ENCODE data around the gene HLCS.

Gene HLCS

DNA sequence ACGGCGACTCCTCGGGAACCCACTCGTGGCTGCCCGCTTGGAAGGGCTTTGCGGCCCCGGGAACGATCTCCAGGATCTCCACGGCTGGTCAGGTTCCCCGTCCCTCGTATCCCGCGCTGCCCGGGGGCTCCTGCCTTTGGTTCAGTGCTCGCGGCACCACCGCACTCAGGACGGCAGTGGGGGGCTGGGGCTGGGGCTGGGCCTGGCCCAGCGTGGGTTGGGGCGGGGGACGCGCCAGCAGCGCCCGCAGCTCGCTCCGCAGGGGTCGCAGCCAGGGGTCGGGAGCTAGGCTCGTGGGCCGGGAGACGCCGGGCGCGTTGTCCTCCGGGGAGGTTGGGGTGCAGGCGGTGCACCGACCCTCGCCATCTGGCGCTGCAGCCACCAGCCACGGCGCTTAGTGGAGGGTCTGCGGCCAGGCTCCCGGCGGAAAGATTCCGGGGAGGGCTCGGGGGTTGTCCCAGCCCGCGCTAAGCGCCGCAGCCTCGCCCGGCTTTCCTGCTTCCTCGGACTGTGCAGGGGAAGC is 258.6 kb downstream of the HLCS start:
- no peaks in the 10 kb centered on the region for H3K36me3 ChIP-seq (ENCODE audit: control insufficient read depth in 2 of 2, insufficient read depth in 2 of 2, low read length in 2 of 2)
- peaks cover 79 to 100% of the 10 kb centered on the region in 2 donors for H3K27me3 ChIP-seq (ENCODE audit: control insufficient read depth in 1 of 2, insufficient read depth in 2 of 2, low read length in 2 of 2)
- no peak overlapping the region for H3K27ac ChIP-seq (ENCODE audit: low read length)
- peaks cover 32% of the 10 kb centered on the region for H3K4me1 ChIP-seq (ENCODE audit: control insufficient read depth, insufficient read depth, low read length)
- H3K9me3 ChIP-seq (ENCODE audit: control insufficient read depth in 2 of 2, low read length in 2 of 2) = no peaks in the 10 kb centered on the region
- peak overlapping the region; percentile 44 to 53 for H3K4me3 ChIP-seq (ENCODE audit: low read length in 2 of 2)
- no peak overlapping the region for H3K9ac ChIP-seq (ENCODE audit: low read length in 2 of 2)

DNA sequence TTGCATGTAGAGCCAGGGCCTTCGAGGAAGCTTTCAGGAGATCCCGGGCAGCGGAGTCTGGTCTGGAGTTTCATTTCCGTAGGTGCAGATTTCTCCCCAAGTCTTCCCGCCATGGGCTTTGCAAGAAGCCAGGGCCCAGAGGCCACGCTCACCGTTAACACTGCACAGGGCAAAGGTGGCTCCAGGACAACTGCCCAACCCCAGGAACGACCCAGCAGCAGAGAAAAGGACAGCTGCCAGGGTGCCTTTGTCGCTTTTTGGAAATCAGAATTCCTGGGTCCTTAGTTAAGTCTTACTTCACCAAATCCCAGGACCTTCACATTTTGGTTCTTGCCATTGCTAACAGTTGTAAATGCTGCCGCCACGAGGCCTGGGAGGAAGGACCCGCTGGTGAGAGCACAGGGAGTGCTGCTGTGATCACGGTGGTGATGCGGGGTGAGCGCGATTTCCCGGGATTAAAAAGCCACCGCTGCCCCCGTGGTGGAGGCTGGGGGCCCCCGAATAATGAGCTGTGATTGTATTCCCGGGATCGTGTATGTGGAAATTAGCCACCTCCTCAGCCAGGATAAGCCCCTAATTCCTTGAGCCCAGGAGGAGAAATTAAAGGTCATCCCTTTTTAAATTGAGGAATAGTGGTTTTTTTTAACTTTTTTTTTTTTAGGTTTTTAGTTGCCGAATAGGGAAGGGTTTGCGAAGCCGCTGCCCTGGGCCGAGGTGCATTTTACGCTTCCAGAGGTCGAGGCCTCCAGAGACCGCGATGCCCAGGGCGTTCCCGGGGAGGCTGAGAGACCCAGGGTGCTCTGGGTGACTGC is 259.3 kb downstream of the HLCS start:
- Histone ChIP-seq H3K27ac (ENCODE audit: low read length) (no peak overlapping the region), H3K9me3 (ENCODE audit: control insufficient read depth in 2 of 2, low read length in 2 of 2) (no peaks in the 10 kb centered on the region), H3K4me3 (ENCODE audit: low read length in 2 of 2) (no peak overlapping the region), H3K9ac (ENCODE audit: low read length in 2 of 2) (no peak overlapping the region), H3K27me3 (ENCODE audit: control insufficient read depth in 1 of 2, insufficient read depth in 2 of 2, low read length in 2 of 2) (peaks cover 82 to 100% of the 10 kb centered on the region in 2 donors), H3K36me3 (ENCODE audit: control insufficient read depth in 2 of 2, insufficient read depth in 2 of 2, low read length in 2 of 2) (no peaks in the 10 kb centered on the region), H3K4me1 (ENCODE audit: control insufficient read depth, insufficient read depth, low read length) (peaks cover 32% of the 10 kb centered on the region)

DNA sequence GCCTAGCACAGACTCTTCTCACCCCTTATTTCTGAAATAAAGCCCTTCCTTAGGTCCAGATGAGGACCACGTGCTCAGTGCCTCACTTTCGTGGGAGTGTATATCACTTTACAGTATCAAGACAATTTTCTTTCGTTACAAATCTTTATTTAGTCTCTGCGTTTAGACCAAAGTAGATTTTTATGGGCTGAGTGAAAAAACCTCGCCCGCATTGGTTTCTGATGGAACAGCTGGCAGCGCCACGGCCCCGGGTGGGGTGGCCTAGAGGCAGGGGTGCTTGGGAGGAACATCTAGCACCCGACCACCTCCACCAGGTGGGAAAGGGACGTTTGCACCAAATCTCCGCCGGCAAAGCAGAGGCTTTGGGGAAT is 260.0 kb downstream of the HLCS start:
- Histone ChIP-seq H3K4me3 (ENCODE audit: low read length in 2 of 2) (no peak overlapping the region), H3K9me3 (ENCODE audit: control insufficient read depth in 2 of 2, low read length in 2 of 2) (no peaks in the 10 kb centered on the region), H3K9ac (ENCODE audit: low read length in 2 of 2) (no peak overlapping the region), H3K27me3 (ENCODE audit: control insufficient read depth in 1 of 2, insufficient read depth in 2 of 2, low read length in 2 of 2) (peaks cover 89 to 100% of the 10 kb centered on the region in 2 donors), H3K27ac (ENCODE audit: low read length) (no peak overlapping the region), H3K36me3 (ENCODE audit: control insufficient read depth in 2 of 2, insufficient read depth in 2 of 2, low read length in 2 of 2) (no peaks in the 10 kb centered on the region), H3K4me1 (ENCODE audit: control insufficient read depth, insufficient read depth, low read length) (peaks cover 33% of the 10 kb centered on the region)

DNA sequence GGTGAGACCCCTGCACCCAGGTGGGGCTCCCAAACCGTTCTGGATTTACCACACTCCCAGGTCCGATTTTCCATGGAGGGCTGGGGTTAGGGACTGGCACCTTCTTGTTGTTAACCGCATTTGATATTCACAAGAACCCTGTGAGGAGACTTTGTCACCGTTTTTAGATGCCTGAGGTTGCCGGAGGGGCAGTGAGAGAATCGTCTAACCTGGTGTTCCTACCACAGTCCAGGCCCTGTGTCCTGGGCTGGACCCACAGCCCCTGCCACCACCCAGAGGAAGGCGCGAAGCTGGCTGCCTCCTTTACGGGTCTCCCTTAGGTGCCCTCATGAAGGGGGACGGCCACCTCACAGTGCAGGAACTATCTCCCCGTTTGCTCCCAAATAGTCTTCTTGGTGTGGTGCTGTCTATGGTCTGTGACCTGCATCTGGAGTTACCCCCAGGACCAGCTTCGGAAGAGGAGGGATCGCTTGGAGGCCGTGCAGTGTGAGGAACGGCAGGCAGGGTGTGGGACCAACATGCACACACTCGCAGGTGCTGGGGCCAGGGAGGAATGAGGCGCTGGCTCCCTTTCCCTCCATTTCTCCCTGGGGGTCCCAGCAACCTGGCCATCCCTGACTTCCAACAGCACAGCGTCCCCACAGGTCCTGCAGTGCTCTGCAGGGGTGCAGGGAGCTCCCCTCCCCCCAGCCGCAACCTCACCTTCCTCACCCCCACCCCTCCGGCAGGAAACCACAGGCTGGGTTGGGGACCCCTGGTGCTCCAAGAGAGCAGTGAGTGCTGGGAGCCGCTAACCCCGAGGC is 260.6 kb downstream of the HLCS start:
- no peaks in the 10 kb centered on the region for H3K36me3 ChIP-seq (ENCODE audit: control insufficient read depth in 2 of 2, insufficient read depth in 2 of 2, low read length in 2 of 2)
- H3K9me3 ChIP-seq (ENCODE audit: control insufficient read depth in 2 of 2, low read length in 2 of 2) = no peaks in the 10 kb centered on the region
- peaks cover 39% of the 10 kb centered on the region for H3K4me1 ChIP-seq (ENCODE audit: control insufficient read depth, insufficient read depth, low read length)
- H3K4me3 ChIP-seq (ENCODE audit: low read length in 2 of 2) = no peak overlapping the region
- peaks cover 92 to 100% of the 10 kb centered on the region in 2 donors for H3K27me3 ChIP-seq (ENCODE audit: control insufficient read depth in 1 of 2, insufficient read depth in 2 of 2, low read length in 2 of 2)
- H3K9ac ChIP-seq (ENCODE audit: low read length in 2 of 2) = no peak overlapping the region
- no peak overlapping the region for H3K27ac ChIP-seq (ENCODE audit: low read length)

DNA sequence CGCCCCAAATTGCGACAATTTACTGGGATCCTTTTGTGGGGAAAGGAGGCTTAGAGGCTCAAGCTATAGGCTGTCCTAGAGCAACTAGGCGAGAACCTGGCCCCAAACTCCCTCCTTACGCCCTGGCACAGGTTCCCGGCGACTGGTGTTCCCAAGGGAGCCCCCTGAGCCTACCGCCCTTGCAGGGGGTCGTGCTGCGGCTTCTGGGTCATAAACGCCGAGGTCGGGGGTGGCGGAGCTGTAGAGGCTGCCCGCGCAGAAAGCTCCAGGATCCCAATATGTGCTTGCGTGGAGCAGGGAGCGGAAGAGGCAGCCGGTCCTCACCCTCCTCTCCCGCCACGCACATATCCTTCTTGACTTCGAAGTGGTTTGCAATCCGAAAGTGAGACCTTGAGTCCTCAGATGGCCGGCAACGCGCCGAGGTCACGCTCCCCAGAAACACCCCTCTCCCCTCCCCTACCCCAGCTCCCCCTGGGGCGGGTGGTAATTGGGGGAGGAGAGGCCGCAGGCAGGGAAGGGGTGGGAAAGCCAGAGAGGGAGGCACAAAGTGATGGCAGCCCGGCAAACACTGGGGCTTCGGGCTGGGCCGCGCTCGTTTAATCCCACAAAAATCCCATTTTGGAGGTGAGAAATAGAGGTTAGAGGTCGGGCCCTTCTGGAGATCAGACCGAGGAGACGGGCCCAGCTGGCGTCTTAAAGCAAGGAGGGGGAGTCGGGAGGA is 261.4 kb downstream of the HLCS start:
- Histone ChIP-seq H3K36me3 (ENCODE audit: control insufficient read depth in 2 of 2, insufficient read depth in 2 of 2, low read length in 2 of 2) (no peaks in the 10 kb centered on the region), H3K9me3 (ENCODE audit: control insufficient read depth in 2 of 2, low read length in 2 of 2) (no peaks in the 10 kb centered on the region), H3K27me3 (ENCODE audit: control insufficient read depth in 1 of 2, insufficient read depth in 2 of 2, low read length in 2 of 2) (peaks cover 91 to 99% of the 10 kb centered on the region in 2 donors), H3K4me3 (ENCODE audit: low read length in 2 of 2) (peak overlapping the region in 1 of 2 donors; percentile 40), H3K27ac (ENCODE audit: low read length) (no peak overlapping the region), H3K9ac (ENCODE audit: low read length in 2 of 2) (no peak overlapping the region), H3K4me1 (ENCODE audit: control insufficient read depth, insufficient read depth, low read length) (peaks cover 42% of the 10 kb centered on the region)

DNA sequence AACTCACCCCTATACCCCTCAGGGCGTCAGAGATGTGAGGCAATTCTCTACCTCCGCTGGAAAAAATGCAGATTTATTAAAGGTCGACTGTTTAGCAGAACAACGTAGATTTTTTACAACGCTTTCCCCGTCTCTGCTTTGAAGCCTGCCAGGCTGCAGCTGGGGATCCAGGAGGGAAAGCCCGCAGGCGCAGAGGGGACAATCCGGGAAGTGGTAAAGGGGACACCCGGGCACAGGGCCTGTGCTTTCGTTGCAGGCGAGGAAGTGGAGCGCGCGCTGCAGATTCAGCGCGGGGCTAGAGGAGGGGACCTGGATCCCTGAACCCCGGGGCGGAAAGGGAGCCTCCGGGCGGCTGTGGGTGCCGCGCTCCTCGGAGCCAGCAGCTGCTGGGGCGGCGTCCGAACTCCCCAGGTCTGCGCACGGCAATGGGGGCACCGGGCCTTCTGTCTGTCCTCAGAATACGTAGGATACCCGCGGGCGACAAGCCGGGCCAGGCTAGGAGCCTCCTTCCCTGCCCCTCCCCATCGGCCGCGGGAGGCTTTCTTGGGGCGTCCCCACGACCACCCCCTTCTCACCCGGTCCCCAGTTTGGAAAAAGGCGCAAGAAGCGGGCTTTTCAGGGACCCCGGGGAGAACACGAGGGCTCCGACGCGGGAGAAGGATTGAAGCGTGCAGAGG is 262.1 kb downstream of the HLCS start:
- Histone ChIP-seq H3K4me3 (ENCODE audit: low read length in 2 of 2) (no peak overlapping the region), H3K36me3 (ENCODE audit: control insufficient read depth in 2 of 2, insufficient read depth in 2 of 2, low read length in 2 of 2) (no peaks in the 10 kb centered on the region), H3K27ac (ENCODE audit: low read length) (no peak overlapping the region), H3K4me1 (ENCODE audit: control insufficient read depth, insufficient read depth, low read length) (peaks cover 49% of the 10 kb centered on the region), H3K27me3 (ENCODE audit: control insufficient read depth in 1 of 2, insufficient read depth in 2 of 2, low read length in 2 of 2) (peaks cover 87 to 99% of the 10 kb centered on the region in 2 donors), H3K9me3 (ENCODE audit: control insufficient read depth in 2 of 2, low read length in 2 of 2) (no peaks in the 10 kb centered on the region), H3K9ac (ENCODE audit: low read length in 2 of 2) (no peak overlapping the region)

DNA sequence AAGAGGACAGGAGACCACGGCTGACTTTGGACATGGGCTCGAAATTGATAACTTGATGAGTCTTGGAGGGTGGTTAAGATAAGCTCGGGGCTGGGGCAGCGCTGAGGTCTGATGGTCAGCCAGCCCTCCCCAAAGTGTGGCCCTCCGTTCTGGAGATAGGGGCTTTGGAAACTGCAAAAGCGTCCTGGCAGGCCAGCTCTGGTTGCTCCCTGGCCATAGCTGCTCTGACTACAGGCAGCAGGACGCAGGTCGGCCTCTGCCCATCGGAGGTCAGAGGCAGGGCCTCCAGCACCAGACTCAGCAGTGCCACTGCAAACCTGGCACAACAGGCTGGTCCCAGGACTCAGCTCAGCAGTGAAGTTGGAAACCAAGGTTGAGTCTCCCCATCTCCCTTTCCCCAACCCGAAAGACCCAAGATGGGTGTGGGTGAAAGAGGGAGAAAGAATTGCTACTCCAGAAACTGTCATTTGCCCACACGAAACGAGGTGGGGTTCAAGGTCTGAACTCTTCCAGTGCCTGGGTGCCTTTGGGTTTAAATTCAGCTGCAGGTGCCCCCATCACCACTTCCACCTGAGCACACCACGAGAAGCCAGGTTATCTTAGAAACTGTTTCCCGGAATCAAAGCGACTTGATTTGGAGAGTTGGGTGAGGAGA is 262.7 kb downstream of the HLCS start:
- Histone ChIP-seq H3K4me3 (ENCODE audit: low read length in 2 of 2) (no peak overlapping the region), H3K27ac (ENCODE audit: low read length) (no peak overlapping the region), H3K36me3 (ENCODE audit: control insufficient read depth in 2 of 2, insufficient read depth in 2 of 2, low read length in 2 of 2) (no peaks in the 10 kb centered on the region), H3K9ac (ENCODE audit: low read length in 2 of 2) (no peak overlapping the region), H3K9me3 (ENCODE audit: control insufficient read depth in 2 of 2, low read length in 2 of 2) (no peaks in the 10 kb centered on the region), H3K4me1 (ENCODE audit: control insufficient read depth, insufficient read depth, low read length) (peaks cover 53% of the 10 kb centered on the region), H3K27me3 (ENCODE audit: control insufficient read depth in 1 of 2, insufficient read depth in 2 of 2, low read length in 2 of 2) (peaks cover 82 to 97% of the 10 kb centered on the region in 2 donors)

DNA sequence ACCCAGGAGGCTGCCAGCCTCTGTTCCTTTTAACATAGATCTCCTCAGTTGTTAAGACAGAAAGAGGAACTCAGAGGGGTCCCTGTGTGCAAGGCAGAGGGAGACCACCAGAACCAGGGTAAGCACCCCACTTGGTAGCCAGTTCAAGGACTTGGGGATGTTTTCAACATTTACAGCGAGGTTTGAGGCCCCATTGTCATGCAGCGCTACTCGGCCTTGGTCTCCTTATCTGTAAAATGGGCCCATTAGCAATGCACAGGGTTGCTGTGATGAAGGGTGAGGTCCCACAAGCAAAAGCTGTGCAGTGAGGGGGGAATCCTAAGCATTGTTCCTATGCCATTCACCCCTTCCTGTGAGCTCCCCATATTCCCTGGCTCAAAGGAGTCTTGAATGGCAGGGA is 263.3 kb downstream of the HLCS start:
- peaks cover 80 to 97% of the 10 kb centered on the region in 2 donors for H3K27me3 ChIP-seq (ENCODE audit: control insufficient read depth in 1 of 2, insufficient read depth in 2 of 2, low read length in 2 of 2)
- H3K4me1 ChIP-seq (ENCODE audit: control insufficient read depth, insufficient read depth, low read length) = peaks cover 52% of the 10 kb centered on the region
- H3K4me3 ChIP-seq (ENCODE audit: low read length in 2 of 2) = no peak overlapping the region
- no peaks in the 10 kb centered on the region for H3K9me3 ChIP-seq (ENCODE audit: control insufficient read depth in 2 of 2, low read length in 2 of 2)
- H3K9ac ChIP-seq (ENCODE audit: low read length in 2 of 2) = no peak overlapping the region
- H3K27ac ChIP-seq (ENCODE audit: low read length) = no peak overlapping the region
- H3K36me3 ChIP-seq (ENCODE audit: control insufficient read depth in 2 of 2, insufficient read depth in 2 of 2, low read length in 2 of 2) = no peaks in the 10 kb centered on the region

DNA sequence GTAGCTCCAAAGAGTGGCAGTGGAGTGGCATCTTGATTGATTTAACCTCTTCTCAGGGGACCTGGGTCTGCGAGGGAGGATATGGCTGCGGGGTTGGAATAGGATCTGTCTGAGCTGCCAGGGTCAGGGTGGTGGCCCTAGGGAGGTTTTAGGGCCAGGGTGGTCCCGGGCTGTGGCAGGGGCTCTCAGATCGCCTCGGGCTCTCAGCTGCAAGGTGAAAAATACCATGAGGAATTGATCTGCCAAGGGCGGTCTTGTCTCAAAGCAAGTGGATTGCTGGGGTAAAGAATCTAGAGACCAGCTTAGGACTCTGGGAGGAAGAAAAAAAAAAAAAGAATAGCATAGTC is 263.9 kb downstream of the HLCS start:
- no peak overlapping the region for H3K27ac ChIP-seq (ENCODE audit: low read length)
- peaks cover 82 to 97% of the 10 kb centered on the region in 2 donors for H3K27me3 ChIP-seq (ENCODE audit: control insufficient read depth in 1 of 2, insufficient read depth in 2 of 2, low read length in 2 of 2)
- H3K36me3 ChIP-seq (ENCODE audit: control insufficient read depth in 2 of 2, insufficient read depth in 2 of 2, low read length in 2 of 2) = no peaks in the 10 kb centered on the region
- no peak overlapping the region for H3K4me3 ChIP-seq (ENCODE audit: low read length in 2 of 2)
- no peak overlapping the region for H3K9ac ChIP-seq (ENCODE audit: low read length in 2 of 2)
- peaks cover 52% of the 10 kb centered on the region for H3K4me1 ChIP-seq (ENCODE audit: control insufficient read depth, insufficient read depth, low read length)
- H3K9me3 ChIP-seq (ENCODE audit: control insufficient read depth in 2 of 2, low read length in 2 of 2) = no peaks in the 10 kb centered on the region
